HFF-Myc (cell line): ENCODE data around the gene JMJD6.
"Not testable (repeated sequence)": the region's sequence is repeated elsewhere in the genome, so short reads cannot be mapped to it uniquely, and the experiment has no call there.

Experiments
- DNase-seq: peaks from one replicate; pipeline ENCODE4 v3.0.0-alpha.2; 2011; ENCODE audit warnings: low read depth; ENCODE audit errors: extremely low read depth
- H3K4me3 ChIP-seq: replicated peaks from 2 replicates; pipeline ENCODE4 v1.5.1; 2011; ENCODE audit warnings: low read depth, mild to moderate bottlenecking, control low read depth, low read length
- CTCF ChIP-seq: IDR thresholded peaks from 2 replicates; pipeline ENCODE4 v1.5.1; 2012; ENCODE audit warnings: mild to moderate bottlenecking, low read depth, low read length, control low read depth; ENCODE audit errors: missing control alignments

The JMJD6 gene

DNA sequence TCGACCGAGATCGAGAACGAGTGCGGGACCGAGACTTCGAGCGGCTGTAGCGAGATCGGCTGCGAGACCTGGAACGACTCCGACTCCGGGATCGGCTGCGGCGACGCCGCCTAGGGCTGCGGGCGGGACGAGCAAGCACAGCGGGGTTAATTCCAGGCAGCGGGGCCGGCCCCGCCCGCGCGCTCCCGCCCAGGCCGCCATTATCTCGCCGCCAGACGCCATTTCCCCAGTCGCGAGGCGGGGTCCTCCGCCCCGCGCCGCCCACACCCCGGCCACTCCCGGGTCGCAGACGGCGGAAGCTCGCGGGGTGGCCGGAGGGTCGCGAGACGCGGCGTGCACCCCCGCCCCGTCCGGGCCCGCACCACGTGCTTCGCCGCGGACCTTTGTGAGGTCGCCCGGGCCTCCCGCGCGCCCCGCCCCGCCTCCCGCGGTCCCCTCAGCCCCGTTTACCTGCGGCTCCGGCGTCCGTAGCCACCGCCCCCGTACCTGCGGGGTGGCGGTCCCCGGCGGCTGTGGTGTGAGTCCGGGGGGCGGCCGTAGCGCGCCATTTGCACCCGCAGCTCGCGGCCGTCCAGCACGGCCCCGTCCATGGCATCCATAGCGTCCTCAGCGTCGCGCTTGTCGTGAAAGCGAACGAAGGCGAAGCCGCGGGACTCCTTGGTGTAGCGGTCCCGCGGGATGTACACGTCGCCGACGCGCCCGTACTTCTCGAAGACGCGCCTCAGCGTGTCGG is 10.1 kb upstream of the JMJD6 start:
- no peak for DNase-seq
- TF ChIP-seq CTCF, result no peak
- peak overlapping the region; percentile 97 for H3K4me3 ChIP-seq

- no peak for DNase-seq
- H3K4me3 ChIP-seq, result peak overlapping the region; percentile 97
- no peak for TF ChIP-seq CTCF
Measured at GRCh38 chr17:76735586-76736348, 9.4 kb upstream of the JMJD6 start.

DNA sequence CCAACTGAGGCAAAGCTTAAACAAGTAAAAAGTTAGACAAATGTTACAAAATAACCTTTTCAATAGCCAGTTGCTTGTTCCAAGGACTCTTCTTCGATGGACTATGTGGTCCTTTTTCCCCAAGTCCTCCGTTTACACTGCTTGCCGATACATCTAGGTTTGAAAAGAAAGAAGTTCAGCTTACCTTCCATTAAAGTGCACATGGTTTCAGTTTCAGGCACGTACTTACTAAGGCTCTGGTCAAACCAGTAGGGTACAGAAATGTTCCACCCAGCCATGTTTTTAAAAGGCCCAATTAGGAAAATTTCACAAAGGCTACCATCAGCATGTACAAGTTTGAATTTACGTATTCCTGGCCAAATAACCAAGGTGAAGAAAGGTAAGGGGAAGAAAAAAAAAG is 8.6 kb upstream of the JMJD6 start:
- TF ChIP-seq CTCF, result no peak
- DNase-seq, result no peak
- peak overlapping the region; percentile 97 for H3K4me3 ChIP-seq

GRCh38 chr17:76734080-76734840 is 7.9 kb upstream of the JMJD6 start:
- TF ChIP-seq CTCF, result no peak

DNA sequence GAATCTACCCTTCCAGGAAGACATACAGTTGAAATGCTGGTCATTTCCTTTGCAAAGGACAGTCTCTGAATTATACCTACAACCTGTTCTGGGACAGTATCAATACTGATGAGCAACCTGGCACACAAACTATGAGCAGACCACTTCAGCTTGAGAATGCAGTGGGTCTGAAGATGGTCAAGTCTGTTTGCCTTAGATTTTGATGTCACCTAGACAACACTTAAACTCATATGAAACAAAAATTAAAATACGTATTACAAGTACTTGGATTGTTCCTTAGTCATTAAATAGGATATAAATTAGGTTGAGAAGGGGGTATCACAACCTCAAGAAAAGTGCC is 7.2 kb upstream of the JMJD6 start:
- peak overlapping the region; percentile 97 for H3K4me3 ChIP-seq
- no peak for TF ChIP-seq CTCF
- no peak for DNase-seq

More at GRCh38 chr17:76734080-76734840, 7.9 kb upstream of the JMJD6 start:
- H3K4me3 ChIP-seq, result peak overlapping the region; percentile 97
- DNase-seq, result no peak

- no peak for TF ChIP-seq CTCF
- H3K4me3 ChIP-seq, result peak overlapping the region; percentile 97
- DNase-seq, result no peak
Measured at GRCh38 chr17:76732734-76733617, 6.6 kb upstream of the JMJD6 start.

DNA sequence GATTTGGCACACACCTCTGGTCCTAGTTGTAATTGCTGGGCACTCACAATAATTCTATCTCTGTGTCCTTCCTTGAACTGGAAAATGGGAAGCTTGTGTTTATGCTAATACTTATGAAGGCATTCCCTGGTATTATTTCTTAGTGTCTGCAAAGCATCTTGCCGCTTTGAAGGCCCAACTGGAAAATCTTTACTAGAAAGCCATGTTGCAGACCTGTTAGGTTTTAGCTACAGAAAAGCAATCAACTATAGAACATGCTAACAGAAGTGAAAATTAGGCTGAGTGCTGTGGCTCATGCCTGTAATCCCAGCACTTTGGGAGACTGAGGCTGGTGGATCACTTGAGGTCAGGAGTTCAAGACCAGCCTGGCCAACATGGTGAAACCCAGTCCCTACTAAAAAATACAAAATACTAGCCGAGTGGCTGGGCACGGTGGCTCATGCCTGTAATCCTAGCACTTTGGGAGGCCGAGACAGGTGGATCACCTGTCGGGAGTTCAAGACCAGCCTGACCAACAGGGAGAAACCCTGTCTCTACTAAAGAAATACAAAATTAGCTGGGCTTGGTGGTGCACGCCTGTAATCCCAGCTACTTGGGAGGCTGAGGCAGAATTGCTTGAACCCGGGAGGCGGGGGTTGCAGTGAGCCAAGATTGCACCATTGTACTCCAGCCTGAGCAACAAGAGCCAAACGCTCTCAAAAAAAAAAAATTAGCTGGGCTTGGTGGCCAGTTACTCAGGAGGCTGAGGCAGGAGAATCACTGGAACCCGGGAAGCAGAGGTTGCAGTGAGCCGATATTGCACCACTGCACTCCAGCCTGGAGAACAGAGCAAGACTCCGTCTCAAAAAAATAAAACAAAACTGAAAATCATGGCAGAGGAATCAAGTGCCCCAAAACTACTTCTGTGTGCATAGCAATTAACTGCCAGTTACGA is 5.7 kb upstream of the JMJD6 start:
- H3K4me3 ChIP-seq, DNase-seq: not testable (repeated sequence)
